ENCODE data around the gene ETFBKMT. TPM values are rescaled to one million over a fixed set of nuclear protein-coding genes. Genes with fewer than 3 reads are reported as not detected.

The ETFBKMT gene
- total RNA-seq, 1 donor from 2014 or later: 1.5 TPM

- Histone ChIP-seq H3K36me3 (ENCODE audit: control insufficient read depth, insufficient read depth, low read length) (no peaks in the 10 kb centered on the region), H3K27me3 (ENCODE audit: control insufficient read depth, insufficient read depth, low read length) (no peaks in the 10 kb centered on the region), H3K4me3 (ENCODE audit: low read depth, low read length) (no peak overlapping the region)
- TF ChIP-seq, protein P1, sequence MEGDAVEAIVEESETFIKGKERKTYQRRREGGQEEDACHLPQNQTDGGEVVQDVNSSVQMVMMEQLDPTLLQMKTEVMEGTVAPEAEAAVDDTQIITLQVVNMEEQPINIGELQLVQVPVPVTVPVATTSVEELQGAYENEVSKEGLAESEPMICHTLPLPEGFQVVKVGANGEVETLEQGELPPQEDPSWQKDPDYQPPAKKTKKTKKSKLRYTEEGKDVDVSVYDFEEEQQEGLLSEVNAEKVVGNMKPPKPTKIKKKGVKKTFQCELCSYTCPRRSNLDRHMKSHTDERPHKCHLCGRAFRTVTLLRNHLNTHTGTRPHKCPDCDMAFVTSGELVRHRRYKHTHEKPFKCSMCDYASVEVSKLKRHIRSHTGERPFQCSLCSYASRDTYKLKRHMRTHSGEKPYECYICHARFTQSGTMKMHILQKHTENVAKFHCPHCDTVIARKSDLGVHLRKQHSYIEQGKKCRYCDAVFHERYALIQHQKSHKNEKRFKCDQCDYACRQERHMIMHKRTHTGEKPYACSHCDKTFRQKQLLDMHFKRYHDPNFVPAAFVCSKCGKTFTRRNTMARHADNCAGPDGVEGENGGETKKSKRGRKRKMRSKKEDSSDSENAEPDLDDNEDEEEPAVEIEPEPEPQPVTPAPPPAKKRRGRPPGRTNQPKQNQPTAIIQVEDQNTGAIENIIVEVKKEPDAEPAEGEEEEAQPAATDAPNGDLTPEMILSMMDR (IDR thresholded peaks at IDR 0.05; ENCODE audit: insufficient read depth, low read length, poor library complexity, severe bottlenecking): no peak
- DNase-seq (ENCODE audit: low read depth): no peak
Observed at GRCh38 chr12:31722580-31722979, 63.1 kb downstream of the ETFBKMT start.

Other genes with a start within 250 kb of the ETFBKMT start
- gene DENND5B, start 68.6 kb upstream of the ETFBKMT start, total RNA-seq: 7.6 and 7.9 TPM in 2 replicates
- gene AMN1, start 69.3 kb downstream of the ETFBKMT start, total RNA-seq: 5.3 and 9.3 TPM in 2 replicates